Measurements from ENCODE around the gene FNIP2.
"Not testable (repeated sequence)": the region's sequence is repeated elsewhere in the genome, so short reads cannot be mapped to it uniquely, and the experiment has no call there.

Gene FNIP2

DNA sequence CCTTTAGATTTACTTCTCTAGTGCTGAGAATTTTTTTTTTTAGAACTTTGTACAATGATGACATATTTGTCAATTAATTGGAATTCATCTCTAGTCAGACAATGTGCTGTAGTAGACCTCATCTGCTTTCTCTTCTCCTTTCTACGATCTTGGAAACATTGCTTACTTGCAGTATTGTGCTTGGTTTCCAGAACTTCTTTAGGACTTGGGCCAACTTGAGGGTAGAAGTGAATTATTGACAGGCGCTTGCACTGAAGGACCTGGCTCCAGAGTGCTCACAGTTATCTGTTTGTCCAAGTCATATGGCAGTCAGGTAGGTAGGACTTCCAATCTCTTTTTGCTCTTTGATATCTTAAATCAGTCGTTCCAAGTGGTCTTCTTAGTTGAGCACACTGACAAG lies 39.6 kb downstream of the FNIP2 start:
- DNase-seq (ENCODE audit: extremely low read depth, low read depth): no peak
- TF ChIP-seq CTCF (IDR thresholded peaks at IDR 0.05; ENCODE audit: low read depth, low read length, missing control alignments): no peak
- H3K4me3 ChIP-seq (replicated peaks; ENCODE audit: low read depth, low read length): no peak overlapping the region

DNA sequence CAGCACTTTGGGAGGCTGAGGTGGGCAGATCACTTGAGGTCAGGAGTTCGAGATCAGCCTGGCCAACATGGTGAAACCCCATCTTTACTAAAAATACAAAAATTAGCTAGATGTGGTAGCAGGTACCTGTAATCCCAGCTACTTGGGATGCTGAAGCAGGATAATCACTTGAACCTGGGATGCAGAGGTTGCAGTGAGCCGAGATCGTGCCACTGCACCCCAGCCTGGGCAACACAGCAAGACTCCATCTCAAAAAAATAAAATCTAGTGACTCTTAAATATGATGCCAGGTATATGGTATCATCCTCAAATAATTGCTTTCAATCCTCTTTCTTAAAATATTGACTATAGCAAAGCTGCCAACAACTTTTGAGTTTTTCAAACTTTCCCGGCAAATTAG lies 40.4 kb downstream of the FNIP2 start:
- not testable (repeated sequence) for H3K4me3 ChIP-seq (replicated peaks; ENCODE audit: low read depth, low read length); DNase-seq (ENCODE audit: extremely low read depth, low read depth)

GRCh38 chr4:158809611-158810486 lies 41.0 kb downstream of the FNIP2 start:
- H3K4me3 ChIP-seq (replicated peaks; ENCODE audit: low read depth, low read length): no peak overlapping the region
- TF ChIP-seq CTCF (IDR thresholded peaks at IDR 0.05; ENCODE audit: low read depth, low read length, missing control alignments): no peak
- peak; percentile 72 for DNase-seq (ENCODE audit: extremely low read depth, low read depth)

GRCh38 chr4:158810487-158811215 lies 41.8 kb downstream of the FNIP2 start:
- TF ChIP-seq CTCF (IDR thresholded peaks at IDR 0.05; ENCODE audit: low read depth, low read length, missing control alignments): no peak
- peak; percentile 70 for DNase-seq (ENCODE audit: extremely low read depth, low read depth)
- H3K4me3 ChIP-seq (replicated peaks; ENCODE audit: low read depth, low read length): no peak overlapping the region

DNA sequence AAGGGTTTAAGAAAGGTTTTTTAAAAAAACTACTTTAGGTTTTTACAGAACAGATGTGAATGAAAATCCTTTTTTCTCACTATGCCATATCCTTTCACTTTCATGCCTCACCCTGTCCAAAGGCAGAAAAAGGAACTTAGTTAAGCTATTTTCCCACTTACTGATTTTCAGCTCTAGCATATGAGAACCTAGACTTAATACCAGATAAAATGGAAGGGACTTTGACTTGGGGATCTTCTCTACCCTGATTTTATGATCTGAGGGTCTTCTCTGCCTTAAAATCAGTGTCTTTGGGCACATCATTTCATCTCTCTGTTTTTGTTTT lies 42.4 kb downstream of the FNIP2 start:
- H3K4me3 ChIP-seq (replicated peaks; ENCODE audit: low read depth, low read length): no peak overlapping the region

GRCh38 chr4:158811704-158812103 lies 42.9 kb downstream of the FNIP2 start:
- no peak for DNase-seq (ENCODE audit: extremely low read depth, low read depth)

More for the DNA sequence above, 42.4 kb downstream of the FNIP2 start:
- TF ChIP-seq CTCF (IDR thresholded peaks at IDR 0.05; ENCODE audit: low read depth, low read length, missing control alignments): no peak
- DNase-seq (ENCODE audit: extremely low read depth, low read depth): no peak

More at GRCh38 chr4:158811704-158812103, 42.9 kb downstream of the FNIP2 start:
- no peak for TF ChIP-seq CTCF (IDR thresholded peaks at IDR 0.05; ENCODE audit: low read depth, low read length, missing control alignments)
- no peak overlapping the region for H3K4me3 ChIP-seq (replicated peaks; ENCODE audit: low read depth, low read length)

All from HFF-Myc (cell line).